WTC11 (cell line): Measurements from ENCODE around the gene JCAD. TPM values are rescaled to one million over a fixed set of nuclear protein-coding genes. Genes with fewer than 3 reads are reported as not detected.

Source experiments
- ATAC-seq: fragments of 200-7000 bp; cut with Tn5 transposase; 2 replicates; pipeline ENCODE4 v1.10.0; 2021; ENCODE audit warnings: mild to moderate bottlenecking, moderate library complexity
- CTCF ChIA-PET: fragments of 300-600 bp; sonication (Branson Sonifier 250); formaldehyde crosslinking; loops from one replicate; lab custom pipeline; 2021; ENCODE audit warnings: antibody characterized with exemption; lab: Charles Lee
- POLR2A ChIA-PET: fragments of 350-600 bp; sonication (Branson Sonifier 250); formaldehyde crosslinking; loops from one replicate; lab custom pipeline; 2021; ENCODE audit warnings: antibody characterized with exemption; lab: Charles Lee
- DNase-seq: peaks from one replicate; pipeline ENCODE4 v3.0.0; 2021; ENCODE audit warnings: low spot score
- H3K27ac Mint-ChIP-seq: 2 replicates; pipeline ENCODE4 v1.8.0; 2021; ENCODE audit warnings: mixed read lengths
- H3K27me3 Mint-ChIP-seq: 2 replicates; pipeline ENCODE4 v1.8.0; 2021; ENCODE audit warnings: low read depth, mild to moderate bottlenecking, moderate library complexity, mixed read lengths
- H3K36me3 Mint-ChIP-seq: 2 replicates; pipeline ENCODE4 v1.8.0; 2021; ENCODE audit warnings: mixed read lengths
- H3K4me1 Mint-ChIP-seq: 2 replicates; pipeline ENCODE4 v1.8.0; 2022; ENCODE audit warnings: mixed read lengths
- H3K4me3 Mint-ChIP-seq: 2 replicates; pipeline ENCODE4 v1.8.0; 2021; ENCODE audit warnings: mild to moderate bottlenecking, moderate library complexity, mixed read lengths
- H3K9me3 Mint-ChIP-seq: 2 replicates; pipeline ENCODE4 v1.8.0; 2021; ENCODE audit warnings: mixed read lengths
- ATF1 ChIP-seq: sonication (generic); formaldehyde crosslinking; IDR thresholded peaks from 2 replicates; pipeline ENCODE4 v1.8.1; 2023; ENCODE audit warnings: mild to moderate bottlenecking, moderate library complexity, missing genetic modification reagents
- ATF3 ChIP-seq: sonication (generic); formaldehyde crosslinking; conservative IDR thresholded peaks from 2 replicates; pipeline ENCODE4 v1.8.1; 2022; ENCODE audit warnings: mild to moderate bottlenecking, missing genetic modification reagents
- CBFB ChIP-seq: sonication (generic); formaldehyde crosslinking; IDR thresholded peaks from 2 replicates; pipeline ENCODE4 v1.8.1; 2022; ENCODE audit warnings: mild to moderate bottlenecking, low read depth, missing genetic modification reagents
- CREB1 ChIP-seq: sonication (generic); formaldehyde crosslinking; IDR thresholded peaks from 2 replicates; pipeline ENCODE4 v1.8.0; 2023; ENCODE audit warnings: mild to moderate bottlenecking, missing genetic modification reagents
- FOXP1 ChIP-seq: sonication (generic); formaldehyde crosslinking; IDR thresholded peaks from 2 replicates; pipeline ENCODE4 v1.8.0; 2022; ENCODE audit warnings: missing genetic modification reagents, mild to moderate bottlenecking, moderate library complexity, borderline replicate concordance
- GABPB1 ChIP-seq: sonication (generic); formaldehyde crosslinking; IDR thresholded peaks from 2 replicates; pipeline ENCODE4 v1.8.1; 2023; ENCODE audit warnings: mild to moderate bottlenecking, missing genetic modification reagents
- JAZF1 ChIP-seq: fragments of 250-450 bp; sonication (Bioruptor Pico); IDR thresholded peaks from 2 replicates; pipeline ENCODE4 v1.9.0; 2021; ENCODE audit warnings: moderate library complexity, mild to moderate bottlenecking, inconsistent platforms
- MYBL2 ChIP-seq: sonication (generic); formaldehyde crosslinking; IDR thresholded peaks from 2 replicates; pipeline ENCODE4 v1.8.1; 2023; ENCODE audit warnings: mild to moderate bottlenecking, moderate library complexity, missing genetic modification reagents
- NFE2L1 ChIP-seq: sonication (generic); formaldehyde crosslinking; IDR thresholded peaks from 2 replicates; pipeline ENCODE4 v1.8.1; 2023; ENCODE audit warnings: missing genetic modification reagents
- NFYB ChIP-seq: sonication (generic); formaldehyde crosslinking; conservative IDR thresholded peaks from 2 replicates; pipeline ENCODE4 v1.8.0; 2022; ENCODE audit warnings: low read depth, missing genetic modification reagents
- NR2C2 ChIP-seq: sonication (generic); formaldehyde crosslinking; IDR thresholded peaks from 2 replicates; pipeline ENCODE4 v1.8.0; 2022; ENCODE audit warnings: mild to moderate bottlenecking, missing genetic modification reagents
- RORB ChIP-seq: fragments of 250-450 bp; sonication (Bioruptor Pico); IDR thresholded peaks from 2 replicates; pipeline ENCODE4 v1.9.0; 2021; ENCODE audit warnings: mild to moderate bottlenecking
- SMAD4 ChIP-seq: sonication (generic); formaldehyde crosslinking; IDR thresholded peaks from 2 replicates; pipeline ENCODE4 v1.8.0; 2022; ENCODE audit warnings: mild to moderate bottlenecking, missing genetic modification reagents
- SOX15 ChIP-seq: fragments of 250-450 bp; sonication (Bioruptor Pico); IDR thresholded peaks from 2 replicates; pipeline ENCODE4 v1.9.0; 2021; ENCODE audit warnings: mild to moderate bottlenecking
- ZNF532 ChIP-seq: fragments of 250-450 bp; sonication (Bioruptor Pico); IDR thresholded peaks from 2 replicates; pipeline ENCODE4 v1.9.0; 2021; ENCODE audit warnings: mild to moderate bottlenecking, borderline replicate concordance
- total RNA-seq: library from RNA; stranded (reverse); gene quantifications from 3 replicates; pipeline ENCODE4 v1.2.3, GENCODE V29; 2021
- TF ChIP-seq, protein P1 (sequence below): sonication (generic); formaldehyde crosslinking; IDR thresholded peaks from 2 replicates; pipeline ENCODE4 v1.8.1; 2022; ENCODE audit warnings: low read depth, missing genetic modification reagents, borderline replicate concordance
- TF ChIP-seq, protein P2 (sequence below): sonication (generic); formaldehyde crosslinking; IDR thresholded peaks from 2 replicates; pipeline ENCODE4 v1.8.1; 2023; ENCODE audit warnings: mild to moderate bottlenecking, missing genetic modification reagents, moderate library complexity
- TF ChIP-seq, protein P3 (sequence below): sonication (generic); formaldehyde crosslinking; IDR thresholded peaks from 2 replicates; pipeline ENCODE4 v1.8.0; 2022; ENCODE audit warnings: missing genetic modification reagents

Gene JCAD
- total RNA-seq, 1 experiment from 2014 or later, result 1.8 TPM

DNA sequence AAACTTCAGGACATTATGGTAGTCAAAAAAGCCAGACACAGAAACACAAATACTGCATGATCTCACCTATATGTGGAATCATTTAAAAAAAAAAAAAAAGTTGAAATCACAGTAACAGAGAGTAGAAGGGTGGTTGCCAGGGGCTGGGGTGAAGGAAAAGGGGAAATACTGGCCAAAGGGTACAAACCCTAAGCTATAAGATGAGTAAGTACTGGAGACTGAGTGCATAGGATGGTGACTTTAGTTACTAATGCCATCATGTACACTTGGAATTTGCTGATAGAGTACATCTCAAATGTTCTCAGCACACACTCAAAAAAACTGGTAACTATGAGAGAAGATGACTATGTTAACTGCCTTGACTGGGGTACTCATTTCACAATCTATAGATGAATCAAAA is 39.9 kb downstream of the JCAD start:
- no peaks in the 10 kb centered on the region for H3K9me3 Mint-ChIP-seq
- no peaks in the 10 kb centered on the region for H3K36me3 Mint-ChIP-seq
- no peak overlapping the region for H3K4me3 Mint-ChIP-seq
- H3K27me3 Mint-ChIP-seq, result no peaks in the 10 kb centered on the region
- ChIA-PET POLR2A (no interaction called here), CTCF (interaction anchor here (2.2 kb wide), 1 partner anchor 7 kb away, joined by 9 read pairs; no protein-coding TSS in a partner anchor)
- no peaks in the 10 kb centered on the region for H3K4me1 Mint-ChIP-seq
- no peak for ATAC-seq
- TF ChIP-seq, protein P1, sequence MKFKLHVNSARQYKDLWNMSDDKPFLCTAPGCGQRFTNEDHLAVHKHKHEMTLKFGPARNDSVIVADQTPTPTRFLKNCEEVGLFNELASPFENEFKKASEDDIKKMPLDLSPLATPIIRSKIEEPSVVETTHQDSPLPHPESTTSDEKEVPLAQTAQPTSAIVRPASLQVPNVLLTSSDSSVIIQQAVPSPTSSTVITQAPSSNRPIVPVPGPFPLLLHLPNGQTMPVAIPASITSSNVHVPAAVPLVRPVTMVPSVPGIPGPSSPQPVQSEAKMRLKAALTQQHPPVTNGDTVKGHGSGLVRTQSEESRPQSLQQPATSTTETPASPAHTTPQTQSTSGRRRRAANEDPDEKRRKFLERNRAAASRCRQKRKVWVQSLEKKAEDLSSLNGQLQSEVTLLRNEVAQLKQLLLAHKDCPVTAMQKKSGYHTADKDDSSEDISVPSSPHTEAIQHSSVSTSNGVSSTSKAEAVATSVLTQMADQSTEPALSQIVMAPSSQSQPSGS (CRISPR knock-in tag), result no peak
- TF ChIP-seq MYBL2 (CRISPR knock-in tag) (no peak), GABPB1 (CRISPR knock-in tag) (no peak), RORB (CRISPR knock-in tag) (no peak), CBFB (CRISPR knock-in tag) (no peak), CREB1 (no peak), NFYB (CRISPR knock-in tag) (no peak), JAZF1 (CRISPR knock-in tag) (no peak), SOX15 (CRISPR knock-in tag) (no peak), ATF3 (CRISPR knock-in tag) (no peak), NR2C2 (no peak), FOXP1 (CRISPR knock-in tag) (no peak), SMAD4 (CRISPR knock-in tag) (no peak), NFE2L1 (no peak), ATF1 (CRISPR knock-in tag) (no peak), ZNF532 (CRISPR knock-in tag) (no peak)
- TF ChIP-seq, protein P2, sequence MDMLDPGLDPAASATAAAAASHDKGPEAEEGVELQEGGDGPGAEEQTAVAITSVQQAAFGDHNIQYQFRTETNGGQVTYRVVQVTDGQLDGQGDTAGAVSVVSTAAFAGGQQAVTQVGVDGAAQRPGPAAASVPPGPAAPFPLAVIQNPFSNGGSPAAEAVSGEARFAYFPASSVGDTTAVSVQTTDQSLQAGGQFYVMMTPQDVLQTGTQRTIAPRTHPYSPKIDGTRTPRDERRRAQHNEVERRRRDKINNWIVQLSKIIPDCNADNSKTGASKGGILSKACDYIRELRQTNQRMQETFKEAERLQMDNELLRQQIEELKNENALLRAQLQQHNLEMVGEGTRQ (CRISPR knock-in tag), result no peak
- TF ChIP-seq, protein P3, sequence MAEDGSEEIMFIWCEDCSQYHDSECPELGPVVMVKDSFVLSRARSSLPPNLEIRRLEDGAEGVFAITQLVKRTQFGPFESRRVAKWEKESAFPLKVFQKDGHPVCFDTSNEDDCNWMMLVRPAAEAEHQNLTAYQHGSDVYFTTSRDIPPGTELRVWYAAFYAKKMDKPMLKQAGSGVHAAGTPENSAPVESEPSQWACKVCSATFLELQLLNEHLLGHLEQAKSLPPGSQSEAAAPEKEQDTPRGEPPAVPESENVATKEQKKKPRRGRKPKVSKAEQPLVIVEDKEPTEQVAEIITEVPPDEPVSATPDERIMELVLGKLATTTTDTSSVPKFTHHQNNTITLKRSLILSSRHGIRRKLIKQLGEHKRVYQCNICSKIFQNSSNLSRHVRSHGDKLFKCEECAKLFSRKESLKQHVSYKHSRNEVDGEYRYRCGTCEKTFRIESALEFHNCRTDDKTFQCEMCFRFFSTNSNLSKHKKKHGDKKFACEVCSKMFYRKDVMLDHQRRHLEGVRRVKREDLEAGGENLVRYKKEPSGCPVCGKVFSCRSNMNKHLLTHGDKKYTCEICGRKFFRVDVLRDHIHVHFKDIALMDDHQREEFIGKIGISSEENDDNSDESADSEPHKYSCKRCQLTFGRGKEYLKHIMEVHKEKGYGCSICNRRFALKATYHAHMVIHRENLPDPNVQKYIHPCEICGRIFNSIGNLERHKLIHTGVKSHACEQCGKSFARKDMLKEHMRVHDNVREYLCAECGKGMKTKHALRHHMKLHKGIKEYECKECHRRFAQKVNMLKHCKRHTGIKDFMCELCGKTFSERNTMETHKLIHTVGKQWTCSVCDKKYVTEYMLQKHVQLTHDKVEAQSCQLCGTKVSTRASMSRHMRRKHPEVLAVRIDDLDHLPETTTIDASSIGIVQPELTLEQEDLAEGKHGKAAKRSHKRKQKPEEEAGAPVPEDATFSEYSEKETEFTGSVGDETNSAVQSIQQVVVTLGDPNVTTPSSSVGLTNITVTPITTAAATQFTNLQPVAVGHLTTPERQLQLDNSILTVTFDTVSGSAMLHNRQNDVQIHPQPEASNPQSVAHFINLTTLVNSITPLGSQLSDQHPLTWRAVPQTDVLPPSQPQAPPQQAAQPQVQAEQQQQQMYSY, result no peak
- no peak overlapping the region for H3K27ac Mint-ChIP-seq
- DNase-seq, result no peak
